GM21515 (cell line): Measurements from ENCODE around the gene HMCES.

Source experiments
- ATAC-seq: cut with Tn5 transposase; IDR thresholded peaks from one replicate; pipeline ENCODE4 v1.9.1; 2021; ENCODE audit not compliant: unreplicated experiment

The HMCES gene, protein sequence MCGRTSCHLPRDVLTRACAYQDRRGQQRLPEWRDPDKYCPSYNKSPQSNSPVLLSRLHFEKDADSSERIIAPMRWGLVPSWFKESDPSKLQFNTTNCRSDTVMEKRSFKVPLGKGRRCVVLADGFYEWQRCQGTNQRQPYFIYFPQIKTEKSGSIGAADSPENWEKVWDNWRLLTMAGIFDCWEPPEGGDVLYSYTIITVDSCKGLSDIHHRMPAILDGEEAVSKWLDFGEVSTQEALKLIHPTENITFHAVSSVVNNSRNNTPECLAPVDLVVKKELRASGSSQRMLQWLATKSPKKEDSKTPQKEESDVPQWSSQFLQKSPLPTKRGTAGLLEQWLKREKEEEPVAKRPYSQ

DNA sequence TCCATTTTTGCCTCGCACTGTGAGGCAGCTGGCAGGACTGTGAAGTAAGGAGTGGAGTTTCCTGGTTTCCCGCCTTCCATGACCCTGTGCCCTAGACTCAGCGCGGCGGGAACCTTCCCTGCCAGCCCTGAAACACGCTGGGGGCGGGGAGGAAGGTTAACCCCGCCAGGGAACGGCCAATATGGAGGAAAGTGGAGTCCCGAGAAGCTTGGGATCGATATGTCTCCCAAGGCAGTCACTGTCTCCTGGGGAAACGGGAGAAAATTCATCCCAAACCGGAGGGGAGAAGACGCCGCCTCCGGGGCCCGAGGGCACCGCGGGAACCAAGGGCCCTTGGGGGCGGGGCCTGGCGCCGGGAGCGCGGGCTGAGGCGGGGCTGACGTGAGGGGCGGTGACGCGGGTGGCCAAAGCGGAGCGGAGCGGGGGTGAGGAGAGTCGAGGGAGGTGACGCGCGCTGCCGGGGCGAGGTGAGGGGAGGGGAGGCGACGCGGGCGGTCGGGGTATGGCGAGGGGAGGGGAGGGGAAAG, at the start of gene HMCES:
TSS of gene HMCES (plus strand) at position 432 of the 527 bp plus-strand sequence. CDS start 863 bp downstream, outside the sequence.
- peak; percentile 41 for ATAC-seq

DNA sequence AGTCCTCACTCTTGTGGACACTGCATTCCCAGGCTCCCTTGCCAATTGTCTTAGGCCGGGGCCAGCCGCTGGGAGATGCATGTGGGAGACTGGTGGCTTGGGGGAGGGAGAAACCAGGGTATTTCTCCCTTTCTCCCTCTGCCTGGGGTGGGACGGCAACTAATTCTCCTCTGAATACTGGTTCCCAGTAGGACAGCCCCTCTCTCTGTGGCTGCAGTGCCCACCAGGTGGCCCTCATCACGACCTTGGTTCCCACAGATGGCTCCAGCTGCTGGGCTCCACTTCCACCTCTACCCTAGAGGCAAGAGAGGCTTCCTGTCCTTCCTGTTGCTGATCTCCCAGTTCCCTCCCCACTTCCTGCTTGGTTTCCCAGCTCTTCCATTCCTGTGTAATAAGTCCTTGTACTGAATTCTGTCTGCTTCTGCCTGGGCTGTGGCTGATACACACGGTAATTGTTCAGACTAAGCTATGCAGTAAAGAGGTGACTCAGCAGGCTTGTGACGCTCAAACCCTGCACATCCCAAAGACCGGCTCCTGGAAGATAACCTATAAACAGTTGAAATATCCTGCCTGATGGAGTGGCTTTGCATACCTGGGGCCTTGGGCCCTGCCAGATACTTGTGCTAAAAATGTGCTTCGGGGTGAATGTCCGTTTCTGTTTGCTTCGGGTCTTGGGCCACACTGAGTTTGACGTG, 49.6 kb upstream of the HMCES start:
- no peak for ATAC-seq

- no peak for ATAC-seq
These were observed 48.2 kb upstream of the HMCES start for GRCh38 chr3:129230311-129231019.

GRCh38 chr3:129231331-129232119, 47.1 kb upstream of the HMCES start:
- no peak for ATAC-seq

DNA sequence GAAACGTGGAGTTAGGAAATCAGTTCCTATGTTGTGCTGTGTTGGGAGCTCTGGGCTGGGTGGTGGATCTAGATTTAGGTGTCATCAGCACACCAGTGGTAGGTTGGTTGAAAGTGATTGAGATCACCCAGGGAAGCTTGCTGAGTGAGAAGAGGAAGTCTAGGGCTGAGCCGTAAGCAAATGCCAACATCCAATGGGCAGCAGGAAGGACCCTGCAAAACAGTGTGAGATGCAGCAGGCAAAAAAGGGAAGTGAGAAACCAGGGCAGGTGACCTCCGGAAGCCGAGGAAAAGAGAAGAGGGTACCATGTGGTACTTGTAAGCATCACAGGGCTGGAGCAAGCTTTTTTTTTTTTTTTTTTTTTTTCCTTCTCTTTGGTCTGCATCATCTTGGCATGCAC, 45.1 kb upstream of the HMCES start:
- ATAC-seq = peak; percentile 83

GRCh38 chr3:129234441-129234840, 44.2 kb upstream of the HMCES start:
- ATAC-seq = no peak

DNA sequence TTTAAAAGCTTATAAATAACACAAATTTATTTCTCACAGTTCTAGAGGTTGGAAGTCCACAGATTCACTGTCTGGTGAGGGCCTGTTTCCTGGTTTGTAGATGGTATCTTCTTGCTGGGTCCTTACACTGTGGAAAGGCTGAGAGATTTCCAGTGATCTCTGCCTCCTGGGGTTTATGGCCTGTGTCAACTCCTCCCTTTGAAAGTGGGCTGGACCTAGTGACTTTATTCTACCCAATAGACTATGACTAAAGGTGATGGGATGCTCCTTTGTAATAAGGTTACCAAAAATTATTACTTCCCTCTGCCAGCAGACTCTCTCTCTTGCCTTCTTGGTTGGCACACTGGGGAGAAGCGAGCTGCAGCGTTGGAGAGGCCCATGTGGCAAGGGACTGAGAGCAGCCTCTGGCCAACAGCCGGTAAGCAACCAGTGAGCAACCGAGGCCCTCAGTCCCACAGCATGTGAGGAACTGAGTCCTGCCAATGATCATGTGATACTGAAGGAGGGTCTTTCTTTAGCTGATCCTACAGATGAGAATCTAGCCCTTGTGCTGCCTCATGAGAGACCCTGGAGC, 43.2 kb upstream of the HMCES start:
- no peak for ATAC-seq

GRCh38 chr3:129238945-129239705, 39.5 kb upstream of the HMCES start:
- ATAC-seq = no peak

DNA sequence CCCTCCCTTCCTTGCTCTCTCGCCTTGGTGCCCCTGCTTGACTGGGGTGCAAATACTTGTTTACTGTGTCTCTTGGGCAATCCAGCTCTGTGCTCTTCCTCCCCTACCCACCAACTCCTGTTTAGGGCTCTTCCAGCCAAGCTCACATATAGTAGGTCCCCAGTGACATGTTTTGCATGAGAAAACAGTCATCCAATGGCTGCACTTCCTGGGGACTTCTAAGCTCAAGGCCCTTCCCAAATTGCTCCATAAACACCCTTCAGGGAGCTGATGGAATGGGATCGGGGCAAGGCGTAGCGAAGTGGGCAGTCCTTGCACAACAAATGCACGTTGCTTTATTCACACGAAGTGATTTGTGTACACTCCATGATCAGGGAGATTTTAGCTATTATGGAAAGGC, 38.7 kb upstream of the HMCES start:
- ATAC-seq = no peak

DNA sequence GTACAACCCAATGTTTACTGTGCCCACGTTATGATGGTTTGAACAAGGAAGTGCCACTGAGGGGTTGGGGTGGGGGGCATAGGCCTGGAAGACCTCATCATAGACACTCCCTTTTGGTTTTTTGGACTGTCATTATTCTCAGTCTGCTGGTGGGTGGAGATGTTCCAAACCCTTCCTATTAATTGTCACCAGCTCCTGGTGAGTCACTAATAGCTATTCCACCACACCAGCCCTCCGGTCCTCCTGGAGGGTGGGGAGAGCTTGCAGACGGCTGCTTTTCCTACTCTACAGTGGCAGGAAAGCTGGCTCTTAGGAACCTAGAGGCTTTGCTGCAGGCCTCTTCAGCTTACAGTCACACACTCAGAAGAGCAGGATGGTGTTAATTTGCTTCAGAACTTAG, 38.2 kb upstream of the HMCES start:
- ATAC-seq = no peak

GRCh38 chr3:129245141-129245540, 33.5 kb upstream of the HMCES start:
- ATAC-seq = no peak

DNA sequence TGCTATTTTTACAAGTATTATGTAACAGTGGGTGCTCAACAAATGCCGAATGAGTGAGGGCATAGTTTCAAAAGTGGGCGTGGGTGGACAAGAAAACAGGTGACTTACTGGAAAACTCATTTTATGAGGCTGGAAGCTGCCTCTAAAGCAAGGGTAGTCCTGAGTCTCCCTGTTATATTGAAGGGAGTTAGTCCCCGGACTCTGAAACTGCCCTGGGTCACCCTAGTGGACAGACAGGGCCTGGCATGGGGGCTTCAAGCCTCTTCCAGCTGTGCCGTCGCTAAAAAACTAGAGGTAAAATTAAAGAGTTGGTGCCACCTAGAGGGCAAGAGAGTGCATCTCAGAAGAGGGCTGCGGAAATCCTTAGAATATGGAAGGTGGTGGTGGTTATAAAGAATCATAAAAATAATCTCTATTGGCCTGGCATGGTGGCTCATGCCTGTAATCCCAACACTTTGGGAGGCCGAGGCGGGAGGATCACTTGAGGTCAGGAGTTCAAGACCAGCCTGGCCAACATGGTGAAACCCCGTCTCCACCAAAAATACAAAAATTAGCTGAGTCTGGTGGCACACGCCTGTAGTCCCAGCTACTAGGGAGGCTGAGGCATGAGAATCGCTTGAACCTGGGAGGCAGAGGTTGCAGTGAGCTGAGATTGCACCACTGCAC, 32.9 kb upstream of the HMCES start:
- ATAC-seq = peak; percentile 55

DNA sequence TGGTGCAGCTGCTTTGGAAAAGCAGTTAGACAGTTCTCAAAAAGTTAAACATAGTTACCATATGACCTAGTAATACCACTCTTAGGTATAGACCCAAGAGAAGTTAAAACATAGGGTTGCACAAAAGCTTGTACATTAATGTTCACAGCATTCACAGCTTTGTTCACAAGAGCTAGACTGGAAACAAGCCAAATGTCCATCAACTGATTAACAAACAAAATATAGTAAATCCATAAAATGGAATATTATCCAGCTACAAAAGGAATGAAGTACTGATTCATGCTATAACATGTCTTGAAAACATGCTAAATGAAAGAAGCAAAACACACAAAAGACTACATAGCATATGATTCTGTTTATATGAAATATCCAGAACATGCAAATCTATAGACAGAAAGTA, 32.0 kb upstream of the HMCES start:
- ATAC-seq = no peak

DNA sequence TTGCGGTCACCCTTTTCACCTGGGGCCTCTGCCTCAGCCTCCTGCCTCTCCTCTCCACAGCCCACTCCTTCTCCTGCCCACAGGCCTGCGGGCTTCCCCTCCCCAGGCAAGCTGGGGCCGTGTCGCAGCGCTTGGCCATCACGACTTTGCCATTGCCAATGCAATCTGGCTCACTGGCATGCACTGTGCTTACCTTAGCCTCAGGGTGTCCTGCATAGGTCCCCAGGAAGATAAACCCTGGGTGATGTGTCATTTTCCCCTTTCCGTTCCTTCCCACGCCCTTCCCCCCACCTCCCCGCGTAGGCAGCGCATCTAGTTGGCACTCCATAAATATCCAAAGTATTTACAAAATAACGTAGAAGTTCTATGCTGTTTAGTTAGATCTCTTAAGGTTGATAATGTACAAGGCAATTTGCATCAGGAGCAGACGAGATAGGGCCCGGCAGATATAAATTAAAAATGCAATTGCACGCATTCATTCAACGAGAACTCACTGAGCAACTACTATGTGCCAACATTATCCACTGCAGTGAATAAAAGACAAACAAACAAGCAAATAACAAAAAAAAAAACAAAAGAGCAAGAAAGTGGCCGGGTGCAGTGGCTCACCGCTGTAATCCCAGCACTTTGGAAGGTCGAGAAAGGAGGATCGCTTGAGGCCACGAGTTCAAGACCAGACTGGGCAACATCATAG, 30.2 kb upstream of the HMCES start:
- ATAC-seq = no peak

- ATAC-seq = peak; percentile 68
These were observed 29.2 kb upstream of the HMCES start, which contains the start of gene COPG1 for GRCh38 chr3:129249284-129250065. Gene COPG1, plus strand, starts transcription at chr3:129249606. Its CDS starts 104 bp downstream, at chr3:129249710.

DNA sequence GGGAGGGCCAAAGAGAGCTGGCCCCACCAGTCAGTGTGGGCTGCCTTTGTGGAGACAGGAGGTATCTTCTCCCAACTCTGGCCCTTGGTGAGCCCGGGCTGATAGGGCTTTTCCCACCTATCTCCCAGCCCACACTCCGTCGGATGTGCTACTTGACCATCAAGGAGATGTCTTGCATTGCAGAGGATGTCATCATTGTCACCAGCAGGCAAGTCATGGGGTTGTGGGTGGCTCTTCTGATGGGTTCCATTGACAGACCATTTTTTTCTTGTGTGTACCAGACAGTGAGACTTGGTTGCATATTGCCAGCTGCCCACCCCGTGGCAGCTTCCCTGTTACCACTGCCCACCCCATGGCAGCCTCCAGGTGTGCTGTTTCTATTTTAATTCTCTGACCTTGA, 25.9 kb upstream of the HMCES start:
- ATAC-seq = no peak

DNA sequence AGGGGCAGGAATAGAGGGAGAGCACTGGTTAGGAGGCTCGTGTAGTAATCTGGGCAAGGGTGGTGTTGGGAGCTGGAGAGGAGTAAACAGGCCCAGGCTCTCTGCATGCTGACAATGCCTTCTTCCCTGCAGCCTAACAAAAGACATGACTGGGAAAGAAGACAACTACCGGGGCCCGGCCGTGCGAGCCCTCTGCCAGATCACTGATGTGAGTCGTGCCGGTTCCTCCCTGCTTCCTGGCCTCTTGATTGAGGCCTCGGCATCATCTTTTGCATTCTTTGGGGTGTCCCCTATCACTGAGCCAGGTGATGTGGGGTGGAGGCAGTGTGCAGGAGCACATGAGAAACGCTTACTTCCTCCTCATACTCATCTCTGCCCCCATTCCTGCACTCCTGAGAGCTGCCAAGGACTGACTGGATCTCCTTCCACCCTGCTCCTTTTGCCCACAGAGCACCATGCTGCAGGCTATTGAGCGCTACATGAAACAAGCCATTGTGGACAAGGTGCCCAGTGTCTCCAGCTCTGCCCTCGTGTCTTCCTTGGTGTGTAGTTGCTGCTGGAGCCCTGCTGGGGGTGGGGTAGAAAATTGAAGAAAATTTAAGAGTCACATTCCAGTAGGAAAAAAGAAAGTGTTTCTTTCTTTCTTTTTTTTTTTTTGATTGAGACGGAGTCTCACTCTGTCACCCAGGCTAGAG, 24.0 kb upstream of the HMCES start:
- ATAC-seq = no peak
